Erythroblast (primary cell): ENCODE data around the gene FZD10.

ENCODE experiments used
- GATA1 ChIP-seq: IDR thresholded peaks from 2 replicates; pipeline ENCODE4 v1.6.1; 2011; ENCODE audit warnings: low read depth, mild to moderate bottlenecking, control low read depth, low read length, moderate library complexity
- POLR2A ChIP-seq: IDR thresholded peaks from 2 replicates; pipeline ENCODE4 v1.6.1; 2011; ENCODE audit warnings: mild to moderate bottlenecking, low read length

GRCh38 chr12:130153803-130154202, 8.5 kb upstream of the FZD10 start:
- TF ChIP-seq POLR2A (no peak), GATA1 (no peak)
